Erythroblast (primary cell): ENCODE results near the gene TMEM60.
"Not testable (repeated sequence)": the region's sequence is repeated elsewhere in the genome, so short reads cannot be mapped to it uniquely, and the experiment has no call there.

Experiments used
- DNase-seq, 2 experiments: peaks; one replicate each; lab custom pipeline; 2025; lab: John Stamatoyannopoulos, UW
- GATA1 ChIP-seq: IDR thresholded peaks from 2 replicates; pipeline ENCODE4 v1.6.1; 2011; ENCODE audit warnings: low read depth, mild to moderate bottlenecking, control low read depth, low read length, moderate library complexity
- POLR2A ChIP-seq: IDR thresholded peaks from 2 replicates; pipeline ENCODE4 v1.6.1; 2011; ENCODE audit warnings: mild to moderate bottlenecking, low read length

Gene TMEM60

GRCh38 chr7:77799078-77799964, 1.1 kb upstream of the TMEM60 start:
- DNase-seq, result peak; percentile 62 to 67
- TF ChIP-seq POLR2A, result no peak
- TF ChIP-seq GATA1, result no peak

- DNase-seq, result peak in 1 of 2 experiments; percentile 70
- TF ChIP-seq GATA1 (no peak), POLR2A (no peak)
Observed at GRCh38 chr7:77797734-77798393, 370 bp downstream of the TMEM60 start.

GRCh38 chr7:77796960-77797359, 1.3 kb downstream of the TMEM60 start:
- DNase-seq, result peak in 1 of 2 experiments; percentile 35
- no peak for TF ChIP-seq POLR2A
- no peak for TF ChIP-seq GATA1

DNA sequence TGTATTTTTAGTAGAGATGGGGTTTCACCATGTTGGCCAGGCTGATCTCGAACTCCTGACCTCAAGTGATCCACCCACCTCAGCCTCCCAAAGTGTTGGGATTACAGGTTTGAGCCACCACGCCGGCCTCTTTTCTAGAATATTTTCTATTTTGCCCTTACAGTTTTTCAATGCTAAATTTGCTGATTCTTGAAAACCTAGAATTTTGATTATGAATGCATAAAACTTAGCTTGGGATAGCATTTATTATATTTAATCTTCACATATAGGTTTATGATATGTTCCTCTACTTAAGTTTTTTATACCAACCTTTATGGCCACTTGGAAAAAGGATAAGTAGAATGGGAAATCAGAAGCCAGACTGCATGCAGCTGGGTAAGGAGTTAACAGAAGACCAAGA, 2.1 kb downstream of the TMEM60 start:
- TF ChIP-seq GATA1, result no peak
- TF ChIP-seq POLR2A, result no peak
- DNase-seq, result no peak

DNA sequence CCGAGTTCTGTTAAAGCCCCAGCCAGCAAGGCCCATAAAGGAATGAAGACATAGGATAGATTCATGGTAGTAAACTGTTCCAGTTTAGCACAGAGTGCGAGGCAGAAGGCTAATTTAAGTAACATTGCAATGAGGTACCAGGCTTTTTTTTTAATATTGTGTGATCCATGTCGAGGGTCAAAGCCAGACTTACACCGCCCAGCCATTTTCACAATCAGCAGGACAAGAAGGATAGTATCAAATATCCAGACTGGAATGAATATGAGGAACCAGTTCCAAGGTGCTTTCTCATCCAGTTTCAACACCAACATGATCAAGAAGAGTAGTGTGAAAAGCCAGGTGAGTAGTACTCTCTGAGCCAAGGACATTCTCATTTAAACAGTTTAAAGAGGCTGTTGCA, 4.2 kb downstream of the TMEM60 start:
- DNase-seq, result no peak
- TF ChIP-seq POLR2A (no peak), GATA1 (no peak)

DNA sequence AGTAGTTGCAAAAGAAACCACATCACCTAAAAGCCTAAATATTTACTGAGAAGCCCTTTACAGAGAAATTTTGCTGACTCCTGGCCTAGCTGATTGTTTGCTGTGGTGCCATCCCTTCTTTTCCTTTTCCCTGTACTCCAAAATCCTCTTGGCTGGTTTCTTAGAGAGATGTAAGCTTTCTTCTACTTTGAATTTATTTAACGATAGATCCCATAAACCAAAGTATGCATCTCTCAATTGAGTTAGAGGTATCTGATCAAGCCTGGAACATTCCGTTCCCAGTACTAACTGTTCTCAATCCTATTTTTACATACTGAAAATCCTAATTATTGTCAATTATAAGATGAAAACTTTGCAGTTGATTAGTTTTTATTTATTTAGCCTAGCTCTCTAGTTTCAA, 6.3 kb downstream of the TMEM60 start:
- DNase-seq, result no peak
- TF ChIP-seq GATA1 (no peak), POLR2A (no peak)

- DNase-seq, result no peak
Observed at GRCh38 chr7:77791336-77791735, 6.9 kb downstream of the TMEM60 start.

GRCh38 chr7:77788327-77788902, 9.8 kb downstream of the TMEM60 start:
- TF ChIP-seq POLR2A, result no peak
- no peak for DNase-seq

More at GRCh38 chr7:77791336-77791735, 6.9 kb downstream of the TMEM60 start:
- no peak for TF ChIP-seq GATA1
- no peak for TF ChIP-seq POLR2A

DNA sequence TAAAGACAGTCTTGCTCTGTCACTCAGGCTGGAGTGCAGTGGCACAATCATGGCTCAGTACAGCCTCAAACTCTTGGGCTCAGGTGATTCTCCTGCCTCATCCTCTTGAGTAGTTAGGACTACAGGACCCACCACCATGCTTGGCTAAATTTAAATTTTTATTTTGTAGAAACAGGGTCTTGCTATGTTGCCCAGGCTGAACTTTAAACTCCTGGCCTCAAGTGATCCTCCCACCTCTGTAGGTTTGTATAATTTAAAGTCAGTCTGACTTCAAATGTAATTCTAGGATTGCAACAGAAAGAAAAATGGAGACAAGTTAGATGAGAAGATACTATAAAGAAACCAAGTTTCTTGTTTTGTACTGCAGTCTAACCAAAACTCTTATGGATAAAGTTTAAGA, 11.5 kb downstream of the TMEM60 start:
- no peak for DNase-seq
- TF ChIP-seq POLR2A (no peak), GATA1 (no peak)

DNA sequence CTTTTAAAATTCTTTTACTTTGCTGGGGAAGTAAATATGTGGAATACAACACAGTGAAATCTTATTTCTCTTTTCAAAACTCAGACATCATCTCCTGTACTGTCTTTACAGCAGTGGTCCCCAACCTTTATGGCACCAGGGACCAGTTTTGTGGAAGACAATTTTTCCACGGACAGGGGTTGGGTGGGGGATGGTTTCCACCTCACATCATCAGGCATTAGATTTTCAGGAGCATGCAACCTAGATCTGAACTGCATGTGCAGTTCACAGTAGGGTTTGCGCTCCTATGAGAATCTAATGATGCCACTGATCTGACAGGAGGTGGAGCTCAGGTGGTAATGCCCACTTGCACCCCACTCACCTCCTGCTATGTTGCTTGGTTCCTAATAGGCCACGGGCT, 12.2 kb downstream of the TMEM60 start:
- no peak for TF ChIP-seq GATA1
- TF ChIP-seq POLR2A, result no peak
- no peak for DNase-seq

GRCh38 chr7:77784426-77784825, 13.8 kb downstream of the TMEM60 start:
- not testable (repeated sequence) for DNase-seq

DNA sequence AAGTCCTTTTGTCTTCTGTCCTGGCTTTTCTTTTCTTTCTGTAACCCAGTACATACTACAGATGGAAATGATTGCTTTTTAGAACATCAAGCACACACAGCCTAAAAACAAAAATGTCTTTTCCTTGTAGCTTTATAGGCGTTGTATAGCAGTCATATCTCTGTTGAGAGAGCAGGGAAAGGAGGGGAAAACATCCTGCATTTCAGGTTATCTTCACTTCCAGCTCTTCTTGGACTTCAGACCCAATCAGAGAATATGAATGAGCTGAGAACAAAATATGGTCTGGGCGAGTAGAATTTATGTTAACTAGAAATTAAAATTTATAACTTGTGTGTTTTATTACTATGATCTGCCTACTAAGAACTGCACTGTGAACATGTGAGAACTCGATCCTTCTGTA, 14.7 kb downstream of the TMEM60 start:
- TF ChIP-seq POLR2A, result no peak
- TF ChIP-seq GATA1, result no peak
- DNase-seq, result peak in 1 of 2 experiments; percentile 33

- TF ChIP-seq GATA1 (no peak), POLR2A (no peak)
- DNase-seq, result peak; percentile 11 to 32
Observed at GRCh38 chr7:77783111-77783510, 15.1 kb downstream of the TMEM60 start.

DNA sequence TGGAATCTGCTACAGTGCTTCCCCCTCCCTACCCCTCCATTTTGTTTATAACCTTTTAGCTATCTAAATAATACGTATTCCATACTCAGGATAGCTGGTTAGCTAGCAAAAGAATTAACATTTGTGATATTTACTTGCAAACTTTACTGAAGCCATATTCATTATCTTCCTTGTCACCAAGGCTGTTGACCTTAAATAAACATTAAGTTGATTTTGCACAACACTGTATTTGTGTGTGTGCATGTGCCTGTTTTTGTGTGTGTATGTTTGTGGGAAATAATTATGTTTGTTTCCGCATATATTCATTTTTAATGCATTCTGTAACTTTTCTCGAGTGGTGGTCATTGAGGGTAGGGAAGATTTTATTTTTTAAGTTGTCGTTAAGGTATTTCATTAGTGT, 15.9 kb downstream of the TMEM60 start:
- DNase-seq, result no peak
- no peak for TF ChIP-seq GATA1
- TF ChIP-seq POLR2A, result no peak
